CD4-positive, alpha-beta T cell treated with Interleukin-4 for 1 hour (primary cell): ENCODE measurements around the gene ANKH.
A peak's percentile ranks its signal among the peaks of the same experiment; 100 is the strongest.
"Not testable (repeated sequence)": the region's sequence is repeated elsewhere in the genome, so short reads cannot be mapped to it uniquely, and the experiment has no call there.

Source experiments
- DNase-seq, 2 donors: peaks; one replicate each; pipeline ENCODE4 v3.0.0-alpha.2; 2020 to 2022

Gene ANKH

DNA sequence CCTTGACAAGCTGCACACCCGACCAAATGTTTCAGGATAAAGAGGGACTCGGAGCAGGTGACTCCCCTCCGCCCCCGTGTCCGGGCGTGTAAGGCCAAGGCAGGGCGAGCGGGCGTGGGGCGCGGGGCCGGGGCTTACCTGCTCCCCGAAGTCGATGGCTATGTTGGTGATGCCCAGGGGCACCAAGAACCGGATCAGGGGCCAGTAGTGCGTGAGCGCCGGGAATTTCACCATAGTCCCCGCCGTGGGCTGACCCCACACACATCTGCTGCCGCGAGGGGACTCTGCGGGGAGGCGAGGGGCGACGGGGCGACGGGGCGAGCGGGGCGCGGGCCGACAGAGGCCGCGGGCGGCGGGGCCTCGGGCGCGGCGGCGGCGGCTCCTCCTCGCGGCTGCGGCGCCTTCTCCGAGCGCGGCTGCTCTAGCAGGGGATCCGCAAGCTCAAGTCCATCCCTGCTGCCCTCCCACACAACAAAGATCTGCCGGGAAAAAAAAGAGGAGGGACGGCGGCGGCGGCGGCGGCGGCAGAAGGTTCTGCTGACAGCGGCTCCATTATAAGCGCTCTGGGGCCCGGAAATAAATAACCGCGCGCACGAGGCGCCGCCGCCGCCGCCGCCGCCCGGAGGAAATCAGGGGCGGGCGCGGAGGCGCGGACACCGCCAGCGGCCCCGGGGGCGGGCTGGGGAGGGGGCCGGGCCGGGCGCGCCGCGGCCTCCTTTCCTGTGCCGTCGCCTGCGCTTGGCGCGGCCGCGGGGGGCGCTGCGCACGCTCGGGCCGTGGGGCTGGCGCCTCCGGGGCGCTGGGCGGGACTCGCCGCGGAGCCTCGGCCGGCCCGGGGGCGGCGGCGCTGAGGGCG is at the start of gene ANKH:
ANKH (minus strand) TSS at position 565 of the 856 bp plus-strand sequence; CDS start at position 234, 331 bp downstream.
- DNase-seq, result peak; percentile 81 to 85

DNA sequence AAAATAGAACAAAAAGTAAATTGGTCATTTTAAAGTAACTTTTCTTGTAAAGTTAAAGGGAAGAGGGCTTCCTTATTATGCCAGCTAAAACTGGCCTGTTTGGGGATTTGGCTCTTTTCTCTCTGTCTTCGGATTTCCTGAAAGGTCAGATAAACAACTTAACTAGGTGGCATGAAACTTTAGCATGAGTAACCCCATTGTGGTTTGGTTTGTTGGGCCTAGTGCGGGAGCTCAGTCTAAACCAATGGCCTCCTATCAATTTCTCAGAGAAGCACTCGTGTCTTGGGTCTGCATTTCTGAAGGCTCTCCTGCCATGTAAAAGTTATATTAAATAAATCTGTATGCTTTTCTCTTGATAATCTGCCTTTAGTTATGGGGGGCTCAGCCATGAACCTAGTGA is 48.5 kb upstream of the ANKH start:
- DNase-seq, result no peak

DNA sequence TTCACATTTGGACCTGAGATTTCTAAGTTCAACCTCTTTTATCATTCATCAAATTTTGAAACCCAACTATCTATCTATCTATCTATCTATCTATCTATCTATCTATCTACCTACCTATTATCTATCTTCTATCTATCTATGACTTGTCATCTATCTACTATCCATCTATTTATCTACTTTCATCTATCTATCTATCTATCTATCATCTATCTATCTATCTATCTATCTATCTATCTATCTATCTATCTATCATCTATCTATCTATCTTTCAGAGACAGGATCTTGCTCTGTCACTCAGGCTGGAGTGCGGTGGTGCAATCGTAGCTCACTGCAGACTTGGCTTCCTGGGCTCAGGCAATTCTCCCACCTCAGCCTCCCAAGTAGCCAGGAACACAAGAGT is 47.5 kb upstream of the ANKH start:
- DNase-seq, result not testable (repeated sequence)

DNA sequence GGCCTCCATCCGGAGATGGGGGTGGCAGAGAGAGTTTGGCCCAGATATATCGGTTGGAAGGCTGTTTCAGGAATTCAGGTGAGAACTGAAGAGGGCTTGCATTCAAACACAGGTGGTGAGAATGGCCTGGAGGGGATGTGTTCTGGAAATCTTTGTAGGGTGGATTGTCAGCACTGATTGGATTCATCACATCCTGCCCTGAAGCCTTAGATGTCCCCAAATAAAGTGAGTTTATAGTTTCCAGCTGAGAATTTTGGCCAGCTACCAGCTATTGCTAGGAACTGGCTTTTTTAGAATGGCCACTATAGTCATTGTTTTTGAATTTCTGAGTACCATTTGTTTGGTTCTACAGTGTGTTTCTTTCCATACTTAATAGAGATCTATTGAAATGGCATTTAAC is 46.1 kb upstream of the ANKH start:
- DNase-seq, result no peak

DNA sequence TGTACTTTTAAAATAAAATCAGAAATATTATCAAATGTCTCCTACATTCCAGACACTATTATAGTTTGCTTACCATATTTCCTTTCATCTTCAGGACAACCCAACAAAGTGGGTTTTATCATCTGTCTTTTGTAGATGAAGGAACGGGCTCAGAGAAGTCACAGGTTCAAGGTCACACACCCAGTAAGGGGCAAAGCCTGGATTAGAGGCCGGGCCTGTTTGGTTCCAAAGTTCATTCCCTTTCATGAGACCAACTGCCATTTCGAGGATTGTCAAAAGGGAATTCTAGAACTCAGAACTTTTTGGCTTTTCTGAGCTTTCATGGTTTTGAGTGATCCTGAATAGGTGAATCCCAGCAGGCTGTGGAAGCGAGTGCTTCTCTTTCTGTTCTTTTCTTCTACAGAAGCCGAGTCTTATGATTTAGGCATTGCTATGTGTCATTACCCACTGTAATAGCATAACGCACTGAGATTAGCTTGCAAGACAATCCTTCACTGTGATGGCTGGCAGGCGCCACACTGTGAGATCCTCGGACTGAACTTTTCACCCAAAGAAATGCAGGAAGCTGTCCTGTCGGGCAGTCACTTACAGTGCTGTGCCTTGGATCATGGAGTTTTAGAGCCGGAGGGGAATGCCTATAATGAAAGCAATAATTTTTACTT is 43.8 kb upstream of the ANKH start:
- no peak for DNase-seq

DNA sequence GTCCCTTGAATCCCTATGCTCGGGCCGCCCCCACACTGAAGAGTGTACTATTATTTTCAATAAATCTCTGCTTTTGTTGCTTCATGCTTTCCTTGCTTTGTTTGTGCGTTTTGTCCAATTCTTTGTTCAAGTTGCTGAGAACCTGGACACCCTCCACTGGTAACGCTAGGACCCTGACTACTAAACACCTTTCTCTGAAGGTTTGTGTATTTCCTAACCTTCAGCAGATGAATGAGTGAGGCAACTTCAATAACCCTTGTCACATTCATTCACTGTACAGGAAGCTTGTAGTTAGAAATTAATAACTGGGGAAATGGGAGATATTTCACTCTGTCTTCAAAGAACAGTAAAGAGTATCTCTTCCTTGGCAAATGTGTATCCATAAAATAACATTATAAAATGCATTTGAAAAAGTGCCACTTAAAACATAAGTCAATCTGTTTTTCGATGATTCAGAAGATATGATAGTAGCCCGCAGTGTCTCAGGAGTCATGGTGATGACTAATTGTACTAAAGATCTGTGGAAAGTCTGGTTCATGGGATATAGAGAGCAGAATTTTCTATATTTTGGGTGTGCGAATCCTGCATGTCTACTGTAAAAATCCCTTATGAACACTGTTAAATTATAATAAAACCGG is 43.2 kb upstream of the ANKH start:
- DNase-seq, result no peak

DNA sequence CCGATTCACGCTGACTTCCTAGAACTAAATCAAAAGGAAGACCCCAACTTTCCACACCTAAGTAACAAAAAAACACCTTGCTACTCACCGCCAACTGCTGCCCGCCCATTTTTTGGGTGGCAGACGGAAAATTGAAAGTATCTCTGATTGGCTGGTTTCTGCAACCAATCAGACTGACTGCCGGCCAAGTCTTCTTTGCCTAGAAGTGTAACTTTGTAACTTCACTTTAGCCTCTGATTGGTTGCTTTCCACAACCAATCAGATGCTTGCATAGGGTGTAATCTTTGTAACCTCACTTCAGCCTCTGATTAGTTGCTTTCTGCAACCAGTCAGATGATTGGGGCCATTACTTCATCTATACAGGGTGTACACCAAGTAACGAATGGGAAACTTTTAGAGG is 42.6 kb upstream of the ANKH start:
- DNase-seq, result no peak

DNA sequence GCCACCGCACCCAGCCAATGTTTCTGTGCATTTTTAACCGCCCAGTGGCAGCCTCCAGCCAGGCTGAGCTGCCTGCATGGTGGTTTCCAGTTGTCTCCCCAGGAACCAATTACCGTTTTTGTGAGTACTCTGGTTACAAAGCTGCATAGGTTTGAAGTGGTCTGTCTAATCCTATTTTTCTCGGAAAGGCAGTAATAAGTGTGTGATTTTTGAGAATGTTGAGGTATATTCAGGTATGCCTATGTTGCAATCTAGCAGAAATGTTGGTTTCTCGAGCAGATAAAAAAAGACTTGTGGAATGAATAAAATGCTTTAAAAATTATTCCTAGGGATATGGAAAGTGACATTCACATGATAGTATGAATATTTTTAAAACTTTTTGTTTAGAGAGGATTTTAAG is 41.5 kb upstream of the ANKH start:
- no peak for DNase-seq

DNA sequence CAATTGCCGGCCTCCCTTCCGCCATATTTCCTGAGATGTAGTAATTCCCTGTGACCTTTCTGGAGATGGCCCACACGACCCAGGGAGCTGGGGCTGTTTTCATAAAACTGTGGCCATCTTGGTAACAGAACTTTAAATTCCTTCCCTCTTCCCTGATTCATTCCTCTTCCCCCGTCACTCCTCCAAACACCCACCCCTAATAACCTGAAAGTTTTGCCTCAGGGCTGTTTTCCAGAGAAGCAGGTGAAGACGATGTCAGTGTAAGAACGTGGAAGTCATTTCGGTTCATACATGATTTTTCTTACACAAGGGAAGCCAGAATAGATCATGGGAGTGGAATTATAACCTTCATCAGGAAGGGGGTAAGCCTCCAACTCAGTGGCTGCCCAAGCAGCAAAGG is 40.6 kb upstream of the ANKH start:
- DNase-seq, result no peak

DNA sequence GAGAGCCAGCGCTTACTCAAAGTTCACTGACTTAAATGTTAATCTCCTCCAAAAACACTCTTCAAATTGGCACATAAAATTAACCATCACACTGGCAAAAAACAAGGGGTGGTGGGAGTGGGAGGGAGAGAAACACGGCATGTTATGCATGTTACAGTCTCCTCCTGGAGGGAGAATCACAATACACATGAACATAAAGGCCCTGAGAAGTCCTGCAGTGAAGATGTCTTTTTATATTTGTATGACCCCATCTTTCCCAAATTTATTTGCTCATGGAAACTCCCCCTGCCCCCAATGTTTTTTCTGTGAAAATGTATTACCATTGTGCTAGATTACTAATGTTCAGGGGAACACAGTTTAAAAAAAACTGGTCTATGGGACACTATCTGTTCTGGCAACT is 37.8 kb upstream of the ANKH start:
- no peak for DNase-seq

DNA sequence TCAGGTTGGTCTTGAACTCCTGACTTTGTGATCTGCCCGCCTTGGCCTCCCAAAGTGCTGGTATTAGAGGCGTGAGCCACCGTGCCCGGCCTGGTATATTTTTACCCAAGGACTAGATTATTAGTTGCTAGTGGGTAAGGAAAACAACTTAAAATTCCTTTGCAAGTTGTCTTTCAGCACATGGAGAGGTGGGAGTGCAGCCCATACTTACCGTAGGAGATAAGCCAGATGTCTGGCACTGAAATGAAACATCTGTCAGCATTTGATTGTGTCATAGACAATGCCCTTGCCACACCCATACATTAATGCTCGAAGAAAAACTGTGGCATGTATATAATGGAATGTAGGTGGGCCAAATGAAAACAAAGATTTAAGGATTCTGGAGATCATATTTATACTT is 36.6 kb upstream of the ANKH start:
- no peak for DNase-seq

DNA sequence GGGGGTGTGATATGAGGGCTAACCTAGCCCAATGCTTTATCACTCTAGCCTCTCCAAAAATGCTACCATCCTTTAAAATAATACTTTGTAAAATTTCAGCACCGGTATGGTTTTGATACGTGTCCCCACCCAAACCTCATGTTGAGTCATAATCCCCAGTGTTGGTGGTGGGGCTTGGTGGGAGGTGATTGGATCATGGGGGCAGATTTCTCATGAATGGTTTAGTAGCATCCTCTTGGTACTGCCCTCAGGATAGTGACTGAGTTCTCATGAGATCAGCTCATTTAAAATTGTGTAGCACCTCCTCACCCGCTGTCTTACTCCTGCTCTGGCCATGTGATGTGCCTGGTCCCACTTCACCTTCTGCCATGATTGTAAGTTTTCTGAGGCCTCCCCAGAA is 35.0 kb upstream of the ANKH start:
- DNase-seq, result no peak

DNA sequence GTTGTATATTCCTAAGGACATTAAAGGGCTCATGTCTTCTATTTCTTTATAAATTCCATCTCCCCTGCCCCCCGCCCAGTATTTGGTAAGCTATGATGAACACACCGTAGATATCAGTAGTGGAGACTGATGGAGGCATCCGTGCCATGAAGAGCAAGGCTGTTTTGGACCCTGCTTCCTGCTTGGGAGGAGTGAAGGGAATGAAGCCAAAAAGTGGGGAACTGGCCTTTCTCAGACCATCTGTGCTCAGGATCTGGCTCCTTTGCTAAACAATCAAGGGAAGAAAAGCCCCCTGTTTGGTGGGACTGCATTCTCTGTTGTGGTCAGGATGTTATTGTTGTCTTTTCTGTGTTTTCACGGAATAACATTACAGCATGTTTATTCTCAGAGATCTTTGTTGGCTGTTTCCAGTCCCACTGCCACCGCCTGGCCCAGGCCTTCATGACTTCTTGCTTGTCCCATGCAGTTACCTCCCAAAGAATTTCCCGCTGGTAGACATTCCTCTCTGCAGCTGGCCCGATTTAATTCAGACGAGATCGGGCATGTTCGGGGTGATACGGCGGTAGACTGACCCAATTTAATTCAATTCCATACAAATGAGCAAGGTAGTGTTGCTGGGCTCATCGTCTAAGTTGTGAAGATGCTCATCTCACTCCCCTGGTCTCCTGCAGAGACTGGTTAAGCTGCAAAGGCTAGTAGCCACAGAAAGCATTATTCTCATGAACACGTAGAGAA is 31.4 kb upstream of the ANKH start:
- DNase-seq, result no peak

DNA sequence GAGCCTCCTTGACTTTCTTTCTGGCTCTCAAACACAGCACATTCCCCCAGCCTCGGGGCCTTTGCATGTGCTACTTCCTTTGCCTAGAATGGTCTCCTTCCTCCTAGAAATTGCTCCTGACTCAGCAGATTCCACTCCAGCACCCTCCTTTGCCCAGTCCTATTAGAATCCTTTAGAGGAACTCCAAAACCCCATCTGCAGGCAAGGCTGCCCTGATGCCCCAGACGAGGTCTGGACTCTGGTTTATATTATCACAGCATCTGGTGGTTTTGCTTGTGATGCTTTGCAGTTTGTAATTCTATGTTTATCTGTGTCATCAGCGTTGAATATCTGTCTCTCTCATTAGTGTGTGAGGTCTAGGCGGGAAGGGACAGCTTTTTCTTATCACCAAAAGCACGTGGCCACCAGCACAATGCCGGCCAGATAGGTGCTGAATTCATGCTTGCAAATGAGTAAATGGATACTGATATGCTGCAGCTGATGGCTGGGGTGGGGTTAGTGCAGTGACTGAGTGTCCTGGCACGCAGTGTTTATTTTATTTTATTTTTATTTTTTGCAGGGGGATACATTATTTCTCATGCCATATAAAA is 30.0 kb upstream of the ANKH start:
- DNase-seq, result no peak

DNA sequence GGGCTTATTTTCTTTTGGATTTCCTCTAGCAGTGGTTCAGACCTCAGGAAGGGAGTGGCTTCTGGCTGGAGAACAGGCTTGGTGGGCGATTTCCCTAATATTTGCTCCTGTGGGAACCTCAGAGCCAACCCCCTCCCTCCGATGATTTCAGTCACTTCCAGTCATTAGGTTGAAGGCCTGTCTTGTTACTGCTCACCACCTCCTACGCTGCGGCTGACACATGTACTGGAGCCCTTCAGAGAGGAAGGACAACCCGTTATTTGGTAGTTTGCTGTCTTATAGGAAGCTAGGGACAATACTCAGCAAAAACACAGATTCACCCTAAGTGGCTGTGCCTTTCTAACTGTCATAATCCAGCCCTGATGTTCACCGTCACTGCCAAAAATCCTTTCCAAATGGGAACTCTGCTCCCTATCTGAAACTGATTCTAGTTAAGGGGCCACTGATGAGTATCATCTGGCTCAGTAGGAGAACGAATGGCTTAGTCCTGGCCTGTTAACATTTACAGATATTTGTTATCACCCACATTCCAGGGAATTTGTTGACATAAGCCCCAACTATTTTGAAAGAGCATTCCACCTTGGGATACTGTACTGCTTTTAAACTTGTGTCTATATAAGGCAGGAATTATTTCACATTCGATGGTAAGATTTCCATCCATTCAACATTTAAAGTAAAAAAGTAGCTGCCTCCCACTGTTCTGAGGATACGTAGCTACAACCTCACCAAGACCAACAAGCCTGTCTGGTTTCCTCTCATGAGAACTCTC is 29.3 kb upstream of the ANKH start:
- DNase-seq, result no peak

DNA sequence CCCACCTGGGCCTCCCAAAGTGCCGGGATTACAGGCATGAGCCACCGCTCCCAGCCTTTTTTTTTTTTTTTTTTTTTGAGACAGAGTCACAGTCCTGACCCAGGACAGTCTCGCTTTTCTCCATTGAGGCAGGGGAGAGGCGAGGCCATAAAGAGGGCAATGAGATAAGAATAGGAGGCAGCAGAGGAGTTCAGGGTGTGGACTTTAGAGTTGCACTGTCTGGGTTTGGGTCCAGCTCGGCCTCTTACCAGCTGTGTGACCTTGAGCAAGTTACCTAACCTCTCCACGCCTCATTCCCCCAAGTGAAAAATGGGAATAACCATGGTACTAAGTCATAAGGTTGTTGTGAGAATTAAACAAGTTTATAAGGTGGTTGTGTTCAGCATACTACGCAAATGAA is 24.6 kb upstream of the ANKH start:
- DNase-seq, result no peak

DNA sequence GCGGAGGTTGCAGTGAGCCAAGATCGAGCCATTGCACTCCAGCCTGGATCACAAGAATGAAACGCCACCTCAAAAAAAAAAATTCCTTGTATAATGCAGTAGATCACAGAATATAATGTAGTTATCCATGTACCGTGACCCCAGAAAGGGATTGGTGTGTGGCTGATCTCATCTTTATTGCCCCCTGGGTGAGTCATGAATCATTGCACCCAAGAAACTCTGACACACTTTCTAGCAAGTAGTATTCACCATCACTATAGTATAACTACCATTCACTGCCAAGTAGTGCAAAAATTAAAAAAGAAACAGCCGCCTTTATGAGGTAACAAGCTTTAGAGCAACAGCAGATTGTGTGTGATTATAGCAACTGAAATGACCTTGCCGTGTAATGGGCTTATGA is 23.7 kb upstream of the ANKH start:
- DNase-seq, result no peak

DNA sequence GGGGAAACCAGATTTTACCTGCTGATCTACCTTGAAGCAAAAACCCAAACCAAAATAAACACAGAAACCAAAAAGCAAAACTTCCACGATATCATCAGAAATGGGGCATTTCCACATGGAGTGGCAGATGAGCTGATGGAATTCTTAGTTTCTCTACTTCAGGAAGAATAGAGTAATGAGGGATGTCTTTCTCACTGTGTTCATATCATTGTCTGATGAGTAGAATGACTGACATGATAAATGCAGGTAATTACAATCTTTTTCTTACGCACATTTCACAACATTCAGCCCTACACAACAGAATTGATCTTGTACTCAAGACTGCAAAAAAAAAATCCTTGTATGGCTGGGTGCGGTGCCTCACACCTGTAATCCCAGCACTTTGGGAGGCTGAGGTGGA is 23.2 kb upstream of the ANKH start:
- DNase-seq, result no peak

DNA sequence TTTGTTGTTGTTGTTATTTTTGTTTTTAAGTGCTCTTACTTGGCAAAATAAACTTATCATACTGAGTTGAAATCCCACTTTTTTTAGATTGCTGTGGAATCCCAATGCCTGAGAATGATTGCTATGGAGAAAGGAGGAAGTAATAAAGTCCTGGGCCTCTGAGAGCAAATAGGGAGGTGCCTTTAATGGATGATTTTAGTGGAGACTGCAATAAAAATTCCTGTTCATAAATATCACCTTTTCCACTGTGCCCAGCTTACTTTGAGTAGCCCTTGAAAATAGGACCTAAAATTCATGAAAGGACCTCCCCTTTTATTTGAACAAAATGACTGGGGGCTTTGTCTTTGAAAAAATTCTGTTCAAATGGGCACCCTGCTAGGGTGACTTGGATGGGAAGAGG is 21.8 kb upstream of the ANKH start:
- DNase-seq, result no peak

DNA sequence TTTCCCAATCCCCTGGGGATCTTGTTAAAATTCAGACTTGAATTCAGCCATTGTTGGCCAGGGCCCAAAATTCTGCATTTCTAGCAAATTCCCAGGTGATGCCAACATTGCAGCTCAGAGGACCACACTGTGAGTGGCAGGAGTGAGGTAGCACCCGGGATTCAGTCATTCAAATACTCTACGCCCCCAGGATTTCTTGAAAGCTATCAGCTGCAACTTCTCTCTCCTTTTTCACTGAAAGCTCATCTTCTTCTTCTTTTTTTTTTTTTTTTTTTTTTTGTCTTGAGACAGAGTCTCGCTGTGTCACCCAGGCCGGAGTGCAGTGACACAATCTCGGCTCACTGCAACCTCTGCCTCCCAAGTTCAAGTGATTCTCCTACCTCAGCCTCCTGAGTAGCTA is 19.3 kb upstream of the ANKH start:
- no peak for DNase-seq

DNA sequence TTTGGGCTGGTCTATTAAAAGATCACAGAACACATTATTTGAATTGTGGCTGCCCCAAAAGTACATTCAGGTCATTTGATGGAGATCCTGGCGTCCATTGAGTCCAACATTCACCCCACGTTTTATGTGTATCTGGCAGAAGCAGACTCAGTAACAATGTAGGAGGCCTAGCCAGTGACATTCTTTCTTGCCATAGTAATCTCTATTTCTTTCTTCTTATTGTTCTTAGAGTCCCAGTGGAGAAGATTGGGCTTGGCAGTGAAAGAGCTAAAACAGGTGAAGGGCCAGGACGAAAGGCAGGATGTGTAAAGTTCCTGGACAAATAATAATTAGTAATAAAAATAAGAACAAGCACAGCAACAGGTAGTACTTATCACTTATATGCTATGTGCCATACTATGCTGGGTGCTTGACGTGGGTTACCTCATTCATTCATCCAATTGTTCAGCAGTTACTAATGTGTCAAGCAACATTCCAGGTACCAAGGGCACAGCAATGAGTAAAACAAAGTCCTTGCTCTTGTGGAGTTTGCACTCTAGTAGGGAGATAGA is 12.6 kb upstream of the ANKH start:
- DNase-seq, result no peak
